SU-DHL-6 (cell line): ENCODE data around the gene KAZN.

ENCODE experiments used
- H2AFZ ChIP-seq: fragments of 200-600 bp; sonication (generic); 2 replicates; pipeline ENCODE4 v1.6.1; 2014; ENCODE audit warnings: low read depth, mild to moderate bottlenecking, moderate library complexity, mixed read lengths, antibody characterized with exemption, low read length; ENCODE audit not compliant: severe bottlenecking
- H3F3A ChIP-seq: fragments of 200-600 bp; shearing (Covaris generic); 2 replicates; pipeline ENCODE4 v1.6.0; 2016; ENCODE audit warnings: antibody characterized with exemption, mild to moderate bottlenecking; ENCODE audit not compliant: insufficient read depth
- H3K27ac ChIP-seq: fragments of 200-600 bp; sonication (generic); 2 replicates; pipeline ENCODE4 v1.5.1; 2016; ENCODE audit warnings: low read depth, mild to moderate bottlenecking, low read length, moderate library complexity, mixed read lengths
- H3K27me3 ChIP-seq: fragments of 200-600 bp; sonication (generic), shearing (Covaris generic); 2 replicates; pipeline ENCODE4 v1.6.0; 2014; ENCODE audit warnings: mild to moderate bottlenecking, low read length
- H3K36me3 ChIP-seq: fragments of 200-600 bp; sonication (generic); 2 replicates; pipeline ENCODE4 v1.6.1; 2014; ENCODE audit warnings: mild to moderate bottlenecking, low read length, mixed read lengths
- H3K4me2 ChIP-seq: fragments of 300-600, 200-600 bp; shearing (Covaris generic), sonication (generic); 2 replicates; pipeline ENCODE4 v1.6.0; 2014; ENCODE audit warnings: low read length, low read depth, mild to moderate bottlenecking; ENCODE audit not compliant: poor library complexity, severe bottlenecking
- H3K4me3 ChIP-seq: fragments of 200-600 bp; sonication (generic); 2 replicates; pipeline ENCODE4 v1.5.1; 2014; ENCODE audit warnings: antibody characterized with exemption, low read length, mild to moderate bottlenecking, mixed read lengths; ENCODE audit not compliant: insufficient read depth, poor library complexity, severe bottlenecking
- H3K79me2 ChIP-seq: fragments of 200-600 bp; sonication (generic); 2 replicates; pipeline ENCODE4 v1.6.1; 2014; ENCODE audit warnings: mild to moderate bottlenecking, low read length, moderate library complexity; ENCODE audit not compliant: insufficient read depth
- H3K9ac ChIP-seq: fragments of 200-600 bp; sonication (generic); 2 replicates; pipeline ENCODE4 v1.7.0; 2014; ENCODE audit warnings: mild to moderate bottlenecking, low read length
- H3K9me2 ChIP-seq: fragments of 200-600 bp; sonication (generic); replicated peaks from 2 replicates; pipeline ENCODE4 v1.6.1; 2014; ENCODE audit warnings: low read length; ENCODE audit not compliant: insufficient read depth
- H3K9me3 ChIP-seq: fragments of 200-600 bp; sonication (generic); 2 replicates; pipeline ENCODE4 v1.6.1; 2014; ENCODE audit warnings: low read length, mixed read lengths; ENCODE audit not compliant: insufficient read depth
- H4K20me1 ChIP-seq: fragments of 200-600 bp; sonication (generic); 2 replicates; pipeline ENCODE4 v1.6.1; 2014; ENCODE audit warnings: low read depth, mild to moderate bottlenecking, antibody characterized with exemption, low read length, moderate library complexity, mixed read lengths
- EZH2phosphoT487 ChIP-seq: fragments of 200-600 bp; sonication (generic), shearing (Covaris generic); conservative IDR thresholded peaks from 2 replicates; pipeline ENCODE4 v1.6.1; 2018; ENCODE audit warnings: mild to moderate bottlenecking, antibody characterized with exemption, low read length, moderate library complexity, mixed read lengths
- TF ChIP-seq, protein P1 (sequence below): fragments of 200-600 bp; sonication (generic); IDR thresholded peaks from one replicate; pipeline ENCODE4 v1.5.1; 2017; ENCODE audit warnings: antibody characterized with exemption, mild to moderate bottlenecking, low read length, moderate library complexity; ENCODE audit not compliant: insufficient read depth, poor library complexity, severe bottlenecking

KAZN gene

DNA sequence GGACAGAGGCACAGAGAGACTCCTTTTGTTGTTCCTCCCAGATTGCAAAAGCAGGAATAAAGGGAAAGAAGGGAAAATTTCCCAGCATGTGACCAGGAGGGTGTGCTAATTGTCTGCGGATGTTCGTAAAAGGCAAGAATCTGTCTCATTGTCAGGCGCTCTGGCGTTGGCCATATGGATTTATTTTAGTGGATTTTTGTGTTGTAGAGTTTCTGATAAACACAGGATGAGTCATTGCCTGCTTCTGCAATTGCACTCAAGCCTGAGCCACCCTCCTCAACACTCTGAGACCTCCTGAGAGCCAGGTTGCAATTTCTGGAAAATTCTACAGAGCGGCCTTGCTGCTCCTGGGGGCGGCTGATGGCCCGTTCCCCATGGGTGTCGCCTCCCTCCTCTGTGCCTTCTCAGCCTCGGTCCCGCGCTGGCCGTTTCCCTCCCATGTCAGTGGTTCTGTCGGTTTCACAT lies 227.7 kb downstream of the KAZN start:
- no peak overlapping the region for H3K27ac ChIP-seq
- no peaks in the 10 kb centered on the region for H3K9me2 ChIP-seq
- TF ChIP-seq, protein P1, sequence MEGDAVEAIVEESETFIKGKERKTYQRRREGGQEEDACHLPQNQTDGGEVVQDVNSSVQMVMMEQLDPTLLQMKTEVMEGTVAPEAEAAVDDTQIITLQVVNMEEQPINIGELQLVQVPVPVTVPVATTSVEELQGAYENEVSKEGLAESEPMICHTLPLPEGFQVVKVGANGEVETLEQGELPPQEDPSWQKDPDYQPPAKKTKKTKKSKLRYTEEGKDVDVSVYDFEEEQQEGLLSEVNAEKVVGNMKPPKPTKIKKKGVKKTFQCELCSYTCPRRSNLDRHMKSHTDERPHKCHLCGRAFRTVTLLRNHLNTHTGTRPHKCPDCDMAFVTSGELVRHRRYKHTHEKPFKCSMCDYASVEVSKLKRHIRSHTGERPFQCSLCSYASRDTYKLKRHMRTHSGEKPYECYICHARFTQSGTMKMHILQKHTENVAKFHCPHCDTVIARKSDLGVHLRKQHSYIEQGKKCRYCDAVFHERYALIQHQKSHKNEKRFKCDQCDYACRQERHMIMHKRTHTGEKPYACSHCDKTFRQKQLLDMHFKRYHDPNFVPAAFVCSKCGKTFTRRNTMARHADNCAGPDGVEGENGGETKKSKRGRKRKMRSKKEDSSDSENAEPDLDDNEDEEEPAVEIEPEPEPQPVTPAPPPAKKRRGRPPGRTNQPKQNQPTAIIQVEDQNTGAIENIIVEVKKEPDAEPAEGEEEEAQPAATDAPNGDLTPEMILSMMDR = no peak
- TF ChIP-seq EZH2phosphoT487 = no peak
- no peaks in the 10 kb centered on the region for H4K20me1 ChIP-seq
- H3K9me3 ChIP-seq = no peaks in the 10 kb centered on the region
- no peaks in the 10 kb centered on the region for H3F3A ChIP-seq
- H3K36me3 ChIP-seq = no peaks in the 10 kb centered on the region
- no peak overlapping the region for H3K4me2 ChIP-seq
- H3K79me2 ChIP-seq = no peaks in the 10 kb centered on the region
- H3K4me3 ChIP-seq = no peak overlapping the region
- no peaks in the 10 kb centered on the region for H3K27me3 ChIP-seq
- H2AFZ ChIP-seq = no peak overlapping the region
- no peak overlapping the region for H3K9ac ChIP-seq

DNA sequence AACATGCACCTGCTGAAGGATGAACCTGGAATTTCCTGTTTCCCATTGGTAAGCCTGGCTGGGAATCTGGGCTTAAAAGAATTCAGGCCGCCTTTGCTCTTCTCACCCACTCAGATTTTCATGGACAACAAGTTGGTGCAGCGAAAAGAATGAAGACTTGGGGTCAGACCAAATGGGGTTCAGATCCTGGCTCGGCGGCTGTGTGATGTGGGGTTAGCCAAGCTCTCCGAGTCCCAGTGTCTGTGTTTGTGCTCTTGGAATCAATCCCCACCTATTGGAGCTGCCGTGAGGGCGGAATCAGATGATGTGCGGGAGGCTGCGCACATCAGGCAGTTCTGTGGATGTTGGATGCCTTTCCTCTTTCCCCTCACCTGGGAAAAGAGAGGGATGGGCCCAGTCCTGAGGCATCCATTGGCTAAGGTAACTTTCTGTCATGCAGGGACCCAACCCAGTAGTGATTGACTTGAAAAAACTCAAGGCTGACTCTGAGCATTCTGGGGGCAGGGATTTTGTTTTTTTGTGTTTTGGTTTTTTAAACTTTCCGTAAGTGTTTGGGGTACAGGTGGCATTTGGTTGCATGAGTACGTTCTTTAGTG lies 228.3 kb downstream of the KAZN start:
- no peak overlapping the region for H3K9ac ChIP-seq
- no peaks in the 10 kb centered on the region for H3K79me2 ChIP-seq
- H3K4me2 ChIP-seq = no peak overlapping the region
- H3K27me3 ChIP-seq = no peaks in the 10 kb centered on the region
- H3K4me3 ChIP-seq = no peak overlapping the region
- H4K20me1 ChIP-seq = no peaks in the 10 kb centered on the region
- H3F3A ChIP-seq = no peaks in the 10 kb centered on the region
- no peak overlapping the region for H2AFZ ChIP-seq
- no peak overlapping the region for H3K27ac ChIP-seq
- H3K9me3 ChIP-seq = no peaks in the 10 kb centered on the region
- TF ChIP-seq, protein P1 = no peak
- TF ChIP-seq EZH2phosphoT487 = no peak
- no peaks in the 10 kb centered on the region for H3K9me2 ChIP-seq
- no peaks in the 10 kb centered on the region for H3K36me3 ChIP-seq

GRCh38 chr1:14827870-14828269 lies 229.4 kb downstream of the KAZN start:
- H3K4me3 ChIP-seq = no peak overlapping the region
- H3K9me2 ChIP-seq = no peaks in the 10 kb centered on the region
- no peaks in the 10 kb centered on the region for H3K36me3 ChIP-seq
- H3K4me2 ChIP-seq = no peak overlapping the region
- no peak for TF ChIP-seq EZH2phosphoT487
- TF ChIP-seq, protein P1 = no peak
- H3K9me3 ChIP-seq = no peaks in the 10 kb centered on the region
- H3K27me3 ChIP-seq = no peaks in the 10 kb centered on the region
- no peak overlapping the region for H3K27ac ChIP-seq
- H4K20me1 ChIP-seq = no peaks in the 10 kb centered on the region
- H3K79me2 ChIP-seq = no peaks in the 10 kb centered on the region
- no peak overlapping the region for H2AFZ ChIP-seq
- H3F3A ChIP-seq = no peaks in the 10 kb centered on the region
- H3K9ac ChIP-seq = no peak overlapping the region
